HG02642 (cell line): ENCODE data around the gene HECW1.

Experiments used
- ATAC-seq: cut with Tn5 transposase; IDR thresholded peaks from one replicate; pipeline ENCODE4 v1.9.1; 2021; ENCODE audit warnings: mild to moderate bottlenecking; ENCODE audit not compliant: unreplicated experiment, poor library complexity

HECW1 gene

DNA sequence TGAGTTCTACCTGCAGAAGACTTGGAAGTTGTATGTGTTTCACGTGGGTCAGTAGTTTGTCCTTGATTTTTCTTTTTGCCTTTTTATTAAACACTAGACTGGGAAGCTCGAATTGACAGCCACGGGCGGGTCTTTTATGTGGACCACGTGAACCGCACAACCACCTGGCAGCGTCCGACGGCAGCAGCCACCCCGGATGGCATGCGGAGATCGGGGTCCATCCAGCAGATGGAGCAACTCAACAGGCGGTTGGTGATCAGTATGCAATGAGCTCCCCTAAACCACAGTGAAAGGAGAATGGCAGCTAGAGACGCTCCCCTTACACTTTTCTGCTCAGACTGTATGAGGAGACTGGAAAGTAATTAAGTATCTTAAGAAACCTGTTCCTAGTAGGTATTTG lies 343.8 kb downstream of the HECW1 start:
- no peak for ATAC-seq

DNA sequence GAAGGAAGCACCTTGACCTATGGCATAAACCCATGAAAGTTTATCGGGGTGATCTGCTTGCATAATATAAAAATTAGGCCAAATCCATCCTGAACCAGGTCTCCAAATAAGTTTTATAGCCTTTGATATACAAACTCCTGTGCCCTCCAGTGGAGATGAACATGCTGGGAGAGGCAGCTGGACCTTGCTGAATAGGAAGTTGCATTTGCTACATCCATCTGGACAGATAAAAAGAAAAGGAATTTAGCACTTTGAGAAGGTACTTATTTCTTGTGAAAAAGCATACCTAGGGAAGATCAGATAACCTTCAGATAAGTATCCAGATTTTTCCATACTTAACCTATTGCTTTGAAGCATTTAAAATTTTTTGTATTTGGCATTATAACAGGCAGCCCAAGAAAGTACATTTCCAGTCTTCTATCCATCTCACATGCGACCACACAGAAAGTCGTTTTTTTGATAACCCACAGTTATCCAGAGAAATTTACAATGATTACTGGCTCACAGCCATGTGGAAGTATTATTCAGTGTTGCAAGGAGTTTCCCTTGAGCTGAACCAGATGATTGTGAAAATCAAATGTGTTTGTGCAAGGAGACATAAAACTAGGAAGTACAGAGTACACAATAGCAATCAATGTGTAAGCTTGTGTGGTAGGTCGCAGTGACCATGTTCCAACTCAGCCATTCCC lies 346.0 kb downstream of the HECW1 start:
- no peak for ATAC-seq

DNA sequence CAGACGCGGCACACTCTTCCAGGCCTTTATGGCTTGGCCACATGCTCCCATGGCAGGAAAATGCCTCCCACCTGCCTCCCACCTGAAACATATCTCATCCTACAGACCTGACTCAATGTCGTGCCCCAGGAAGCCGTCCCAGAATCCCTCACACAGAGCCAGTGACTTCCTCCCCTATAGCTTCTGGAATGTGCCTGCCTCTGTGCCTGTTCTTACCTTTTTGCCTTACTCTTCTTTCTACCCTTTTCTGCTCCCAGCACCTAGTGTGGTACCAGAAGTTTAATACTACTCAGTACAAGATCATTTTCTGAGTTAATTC lies 346.5 kb downstream of the HECW1 start:
- ATAC-seq = no peak

DNA sequence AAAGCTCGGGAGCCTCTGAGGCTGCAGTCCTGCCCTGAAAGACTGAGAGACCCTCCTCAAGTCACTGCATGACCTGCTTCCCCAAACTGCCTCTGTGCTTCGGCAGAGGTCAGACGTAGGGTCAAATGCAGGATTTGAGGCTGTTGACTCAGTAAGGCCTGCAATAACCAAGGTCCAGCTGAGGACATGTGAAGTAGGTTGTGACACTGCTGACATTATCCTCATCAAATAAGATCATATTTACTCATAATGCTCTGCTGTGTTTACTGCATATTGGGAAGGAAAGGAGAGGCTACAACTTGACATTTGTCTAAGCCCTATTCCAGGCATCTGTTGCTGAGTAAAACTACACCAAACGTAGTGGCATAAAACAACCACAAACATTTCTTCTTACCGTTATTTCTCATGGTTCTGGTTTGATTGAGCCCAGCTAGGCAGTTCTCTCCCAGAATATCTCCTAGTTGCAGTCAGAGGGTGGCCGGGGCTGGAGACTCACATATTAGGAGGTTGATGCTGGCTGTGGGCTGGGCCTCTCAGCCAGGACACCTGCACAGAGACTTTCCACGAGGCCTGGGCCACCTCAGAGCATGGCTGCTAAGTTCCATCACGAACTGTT lies 348.4 kb downstream of the HECW1 start:
- ATAC-seq = no peak

DNA sequence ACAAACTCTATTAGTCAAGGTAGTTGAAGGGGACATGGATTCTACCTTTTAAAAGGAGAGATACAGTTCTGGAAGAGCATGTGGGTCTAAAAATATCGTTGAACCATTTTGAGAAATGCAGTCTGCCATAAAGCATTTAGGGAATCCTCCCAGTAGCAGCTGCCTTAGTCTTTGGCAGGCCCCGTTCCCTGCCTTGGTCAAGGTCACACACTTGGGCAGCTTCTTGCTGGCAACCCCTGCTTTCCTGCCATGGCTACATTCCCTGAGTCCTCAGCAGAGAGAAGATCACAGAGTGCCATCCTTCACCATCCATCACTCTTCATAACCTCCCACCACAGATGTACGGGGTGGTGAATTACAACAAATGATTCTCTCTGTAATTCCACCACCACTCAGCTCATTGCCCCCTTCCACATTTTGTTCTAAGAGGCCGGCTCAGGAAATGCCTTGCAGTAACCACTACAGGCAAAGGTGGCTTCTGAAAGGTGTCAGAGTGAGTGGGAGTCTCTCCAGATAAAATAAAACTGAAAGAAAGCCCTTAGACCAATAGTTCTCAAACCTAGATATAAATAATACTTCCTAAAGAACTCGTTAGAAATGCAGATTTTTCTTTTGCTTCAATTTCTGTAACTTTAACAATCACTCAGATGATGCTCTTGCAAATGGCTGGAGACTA lies 349.0 kb downstream of the HECW1 start:
- no peak for ATAC-seq

DNA sequence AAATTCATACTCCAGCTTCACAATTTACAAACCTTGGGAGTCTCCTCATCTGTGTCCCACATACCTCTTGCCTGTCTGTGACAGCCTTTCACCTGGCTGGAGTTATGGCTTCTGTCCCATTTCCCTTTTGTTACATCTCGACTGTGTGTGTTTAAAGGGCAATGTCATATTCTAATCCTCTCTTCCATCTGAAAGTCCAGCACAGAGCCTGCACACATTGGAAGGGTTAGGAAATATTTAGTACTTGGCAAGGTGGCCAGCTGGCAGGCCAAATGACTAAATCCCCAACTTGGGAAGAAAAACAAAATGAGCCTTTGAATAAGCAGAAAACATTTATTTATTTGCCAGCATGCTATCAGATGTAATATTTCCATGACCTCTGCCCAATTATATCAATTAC lies 350.4 kb downstream of the HECW1 start:
- no peak for ATAC-seq

DNA sequence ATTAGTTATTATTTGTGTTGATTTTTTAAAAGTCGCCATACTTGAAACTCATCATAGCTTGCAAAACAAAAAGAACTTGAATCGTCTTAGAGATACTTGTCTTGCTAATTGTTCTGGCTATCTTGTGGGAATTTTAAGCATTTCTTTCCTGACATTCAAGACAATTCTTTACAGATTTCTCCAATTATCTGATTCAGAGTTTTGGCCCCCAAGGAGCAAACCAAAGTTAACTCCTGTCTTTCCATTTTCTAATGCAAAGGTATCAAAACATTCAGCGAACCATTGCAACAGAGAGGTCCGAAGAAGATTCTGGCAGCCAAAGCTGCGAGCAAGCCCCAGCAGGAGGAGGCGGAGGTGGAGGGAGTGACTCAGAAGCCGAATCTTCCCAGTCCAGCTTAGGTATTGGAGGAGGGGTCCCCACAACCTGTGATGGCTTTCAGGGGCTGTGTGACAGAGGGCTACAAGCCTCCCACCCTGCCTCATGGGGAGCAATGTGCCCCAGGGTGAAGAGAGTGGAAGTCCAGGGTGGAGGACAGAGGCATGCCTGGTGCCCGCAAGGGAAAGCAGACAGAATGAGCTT lies 351.0 kb downstream of the HECW1 start:
- ATAC-seq = no peak

DNA sequence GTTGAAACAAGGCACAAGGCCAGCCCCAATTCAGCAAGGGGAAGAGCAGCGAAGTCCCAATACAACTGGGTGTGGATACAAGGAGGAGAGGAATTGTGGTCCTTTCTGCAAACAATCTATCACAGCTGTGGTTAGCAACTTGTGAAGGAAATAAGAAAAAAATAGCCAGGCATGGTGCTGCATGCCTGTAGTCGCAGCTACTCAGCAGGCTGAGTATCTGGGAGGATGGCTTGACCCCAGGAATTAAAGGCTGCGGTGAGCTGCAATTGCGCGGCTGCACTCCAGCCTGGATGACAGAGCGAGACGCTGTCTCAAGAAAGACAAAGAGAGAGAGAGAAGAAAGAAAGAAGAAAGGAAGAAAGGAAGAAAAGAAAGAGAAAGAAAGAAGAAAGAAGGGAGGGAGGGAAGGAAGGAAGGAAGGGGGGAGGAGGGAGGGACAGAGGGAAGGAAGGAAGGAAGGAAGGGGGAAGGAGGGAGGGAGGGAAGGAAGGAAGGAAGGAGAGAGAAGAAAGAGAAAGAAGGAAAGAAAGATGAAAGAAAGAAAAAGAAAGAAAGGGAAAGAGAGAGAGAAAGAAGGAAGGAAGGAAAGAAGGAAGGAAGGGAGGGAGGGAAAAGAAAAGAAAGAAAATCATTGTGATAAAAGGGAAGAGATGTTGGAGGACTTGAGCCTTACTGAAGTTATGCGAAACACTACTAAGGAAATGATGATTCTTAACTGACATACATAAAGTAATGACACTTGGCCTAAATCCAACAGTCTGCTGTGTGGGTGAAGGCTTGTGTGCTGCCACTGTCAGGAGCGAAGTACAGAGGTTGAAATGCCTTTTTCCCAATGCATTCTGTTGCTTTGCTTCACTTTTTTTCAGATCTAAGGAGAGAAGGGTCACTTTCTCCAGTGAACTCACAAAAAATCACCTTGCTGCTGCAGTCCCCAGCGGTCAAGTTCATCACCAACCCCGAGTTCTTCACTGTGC lies 353.4 kb downstream of the HECW1 start:
- no peak for ATAC-seq

DNA sequence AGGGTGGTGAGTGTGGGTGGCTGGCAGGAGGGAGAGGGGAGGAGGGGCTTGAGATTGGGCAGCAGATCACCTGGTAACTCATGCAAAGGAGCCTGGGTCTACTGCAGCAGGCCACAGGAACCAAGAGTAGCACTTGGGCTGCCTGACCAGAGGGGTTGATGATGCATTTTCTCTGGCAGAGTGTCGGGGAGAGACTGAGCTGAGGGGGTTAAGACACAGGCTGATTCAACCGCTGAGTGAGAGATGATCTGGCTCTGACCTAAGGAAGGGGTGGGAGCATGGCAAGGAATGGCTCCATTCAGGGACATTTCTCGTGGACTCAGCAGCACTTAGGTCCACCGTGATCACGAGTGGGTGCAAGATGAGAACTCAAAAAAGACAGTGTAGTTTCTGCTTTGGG lies 355.0 kb downstream of the HECW1 start:
- no peak for ATAC-seq

DNA sequence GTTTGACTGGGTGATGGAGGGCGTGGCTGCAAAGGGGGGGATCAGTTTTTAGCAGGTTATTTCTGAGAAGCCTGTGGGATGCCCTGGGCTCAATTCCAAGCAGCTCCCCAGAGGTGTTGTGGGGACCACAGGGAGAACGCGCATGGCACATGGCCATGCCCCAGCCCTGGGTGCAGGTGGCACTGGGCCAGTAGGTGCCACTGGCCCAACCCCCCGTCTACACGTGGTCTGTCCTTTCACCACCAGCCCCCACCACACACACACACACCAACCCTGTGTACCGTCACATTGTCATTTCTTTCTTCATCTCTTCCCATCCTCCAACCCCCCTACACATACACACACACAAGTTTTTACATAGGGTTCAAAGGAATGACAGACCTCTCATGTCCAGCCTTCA lies 355.4 kb downstream of the HECW1 start:
- no peak for ATAC-seq

DNA sequence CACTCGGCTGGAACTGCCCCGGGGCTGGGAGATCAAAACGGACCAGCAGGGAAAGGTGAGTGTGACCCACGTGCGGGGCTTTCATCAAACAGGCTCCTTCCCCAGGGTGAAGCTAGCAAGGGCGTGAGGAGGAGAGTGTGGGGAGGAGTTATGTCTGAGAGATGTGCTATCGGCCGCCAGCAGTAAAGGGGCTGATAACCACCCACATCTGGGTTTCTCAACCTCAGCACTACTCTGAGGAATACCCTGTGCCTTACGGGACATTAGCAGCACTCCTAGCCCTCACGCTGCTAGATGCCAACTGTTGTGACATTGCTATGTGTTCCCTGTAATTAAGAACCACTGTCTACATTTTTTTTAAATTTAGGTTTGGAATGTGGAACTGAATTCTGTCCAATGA lies 356.6 kb downstream of the HECW1 start:
- no peak for ATAC-seq

DNA sequence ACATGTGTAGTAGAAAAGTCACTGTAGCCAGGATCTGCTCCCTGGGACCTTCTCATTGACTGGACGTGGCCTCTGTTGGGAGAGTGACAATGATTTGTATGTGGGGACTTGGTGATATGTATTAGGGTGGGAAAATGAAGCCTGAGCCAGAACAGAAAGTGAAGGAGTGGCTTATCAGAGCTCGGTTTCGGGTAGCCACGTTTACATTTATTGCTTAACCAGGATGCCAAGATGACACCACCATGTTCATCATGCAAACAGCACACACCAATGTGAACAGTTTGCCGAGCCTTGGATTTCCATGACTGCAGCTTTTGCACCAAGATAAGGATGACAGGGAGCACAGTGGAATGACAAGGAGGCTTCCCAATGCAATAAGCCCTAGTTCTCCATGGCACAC lies 357.7 kb downstream of the HECW1 start:
- no peak for ATAC-seq

DNA sequence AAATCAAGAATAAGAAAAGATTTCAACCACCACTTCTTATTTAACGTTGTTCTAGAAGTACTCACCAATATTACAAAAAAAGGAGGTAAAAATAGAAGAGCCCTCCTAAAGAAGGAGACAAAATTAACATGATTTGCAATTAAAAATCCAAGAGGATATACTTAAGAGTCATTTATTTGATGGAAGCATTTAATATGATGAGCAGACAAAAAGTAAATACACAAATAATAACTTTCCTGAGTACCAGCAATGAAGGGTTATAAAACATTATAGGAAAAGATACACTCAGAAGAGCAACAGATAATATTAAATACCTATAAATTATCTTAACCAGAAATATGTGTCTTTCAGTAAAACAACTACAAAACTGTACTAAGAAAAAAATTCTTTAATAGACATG lies 363.5 kb downstream of the HECW1 start:
- ATAC-seq = no peak

DNA sequence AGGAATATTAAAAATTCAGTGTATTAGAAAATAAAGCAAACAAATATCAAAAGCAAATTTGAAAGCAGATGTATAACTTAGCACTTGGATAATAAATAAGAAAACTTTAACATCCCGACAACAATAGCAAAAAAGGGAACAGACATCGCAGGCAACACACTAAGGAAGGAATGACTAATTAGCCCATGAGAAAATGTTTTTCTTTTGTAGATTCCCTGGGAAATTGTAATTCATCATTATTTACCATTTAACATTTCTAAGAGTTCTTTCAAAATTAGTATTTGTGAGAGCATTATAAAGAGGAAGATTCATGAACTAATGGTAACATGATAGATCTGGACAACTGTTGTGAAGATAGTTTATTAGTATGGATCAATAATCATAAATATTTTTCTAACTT lies 364.4 kb downstream of the HECW1 start:
- no peak for ATAC-seq

DNA sequence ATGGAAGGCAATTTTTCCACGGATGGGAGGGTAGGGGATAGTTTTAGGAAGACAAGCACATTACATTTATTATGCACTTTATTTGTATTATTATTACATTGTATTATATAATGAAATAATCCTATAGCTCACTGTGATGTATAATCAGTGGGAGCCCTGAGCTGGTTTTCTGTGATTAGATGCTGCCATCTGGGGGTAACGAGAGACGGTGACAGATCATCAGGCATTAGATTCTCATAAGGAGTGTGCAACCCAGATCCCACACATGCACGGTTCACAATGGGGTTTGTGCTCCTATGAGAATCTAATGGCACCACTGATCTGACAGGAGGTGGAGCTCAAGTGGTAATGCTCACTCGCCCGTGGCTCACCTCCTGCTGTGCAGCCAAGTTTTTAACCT lies 366.6 kb downstream of the HECW1 start:
- no peak for ATAC-seq

DNA sequence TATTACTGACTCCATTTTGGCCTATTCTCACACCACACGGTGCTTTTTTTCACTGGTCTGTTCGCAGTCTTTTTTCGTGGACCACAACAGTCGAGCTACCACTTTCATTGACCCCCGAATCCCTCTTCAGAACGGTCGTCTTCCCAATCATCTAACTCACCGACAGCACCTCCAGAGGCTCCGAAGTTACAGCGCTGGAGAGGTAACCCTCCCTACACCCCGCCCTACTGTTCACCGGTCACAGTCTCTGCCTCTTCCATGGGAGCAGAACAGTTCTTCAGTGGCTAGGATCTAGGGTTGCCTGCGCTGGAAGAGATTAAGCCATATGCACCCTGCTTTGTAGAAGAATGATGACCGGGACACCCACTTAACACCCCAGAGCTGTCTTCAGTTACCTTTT lies 367.1 kb downstream of the HECW1 start:
- ATAC-seq = no peak

DNA sequence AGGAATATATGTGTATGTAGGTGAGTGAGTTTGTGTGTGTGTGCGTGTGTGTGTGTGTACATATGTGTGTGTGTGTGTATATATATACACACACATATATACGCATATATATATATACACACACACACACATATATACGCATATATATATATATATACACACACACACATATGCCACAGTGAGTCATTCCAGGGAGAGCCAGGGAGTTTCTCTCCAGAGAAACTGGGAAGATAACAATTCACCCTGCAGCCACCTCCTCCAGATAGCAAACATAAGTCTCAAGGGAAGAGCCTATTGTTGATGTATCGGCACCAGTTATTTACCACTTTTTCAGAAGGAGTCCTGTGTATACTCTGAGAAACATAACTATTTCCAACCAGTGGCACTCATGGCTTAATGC lies 368.1 kb downstream of the HECW1 start:
- ATAC-seq = no peak

DNA sequence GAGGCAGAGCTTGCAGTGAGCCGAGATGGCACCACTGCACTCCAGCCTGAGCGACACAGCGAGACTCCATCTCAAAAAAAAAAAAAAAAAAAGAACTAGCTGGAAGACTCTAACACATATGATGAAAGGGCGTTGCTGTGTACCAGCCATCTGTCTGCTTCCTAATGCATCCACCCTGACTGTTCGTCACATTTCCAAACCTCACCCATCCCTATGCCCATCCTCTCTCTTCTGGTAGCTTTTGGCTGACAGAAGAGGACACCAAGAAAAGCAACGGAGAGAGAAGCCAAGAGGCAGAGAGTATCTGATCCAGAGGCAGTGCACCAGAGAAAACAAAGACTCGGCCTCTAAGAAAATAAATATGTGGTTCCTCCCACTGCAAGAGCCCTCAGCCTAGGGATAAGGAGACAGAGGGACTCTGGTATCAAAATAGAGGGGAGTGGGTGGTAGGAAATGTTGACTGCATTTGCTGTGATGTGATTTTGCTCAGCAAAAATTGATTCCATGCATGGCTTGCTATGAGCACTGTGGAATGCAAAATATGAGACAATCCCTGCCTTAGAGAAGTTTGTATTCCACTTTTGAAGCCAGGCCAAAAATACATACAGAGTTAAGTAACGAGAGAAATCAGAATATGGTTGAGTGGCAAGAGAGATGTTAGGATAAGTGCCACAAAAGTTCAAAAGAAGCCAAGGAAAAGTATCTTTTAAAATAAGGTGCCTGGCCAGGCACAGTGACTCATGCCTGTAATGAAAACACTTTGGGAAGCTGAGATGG lies 369.6 kb downstream of the HECW1 start:
- no peak for ATAC-seq

DNA sequence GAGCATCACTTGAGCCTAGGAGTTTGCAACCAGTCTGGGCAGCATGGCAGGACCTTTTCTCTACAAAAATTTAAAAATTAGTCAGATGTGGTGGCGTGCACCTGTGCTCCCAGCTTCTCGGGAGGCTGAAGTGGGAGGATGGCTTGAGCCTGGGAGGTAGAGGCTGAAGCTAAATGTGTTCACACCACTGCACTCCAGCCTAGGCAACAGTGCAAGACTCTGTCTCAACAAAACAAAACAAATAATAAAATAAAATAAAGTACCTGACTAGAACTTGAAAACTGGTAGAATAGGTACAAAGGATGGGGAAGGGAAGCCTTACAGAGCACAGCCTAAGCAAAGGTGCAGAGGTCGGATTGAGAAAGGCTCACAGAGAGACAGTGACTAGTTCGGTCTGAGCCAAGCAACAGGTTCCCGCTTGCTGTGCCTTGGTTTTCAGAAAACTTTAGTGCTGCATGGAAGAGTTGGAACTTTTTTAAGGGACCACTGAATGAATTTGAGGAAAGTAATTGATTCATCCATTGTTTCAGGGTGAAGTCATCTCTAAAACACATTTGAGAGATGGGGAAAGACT lies 370.3 kb downstream of the HECW1 start:
- no peak for ATAC-seq
